ENCODE measurements around the gene TRIP10.

DNA sequence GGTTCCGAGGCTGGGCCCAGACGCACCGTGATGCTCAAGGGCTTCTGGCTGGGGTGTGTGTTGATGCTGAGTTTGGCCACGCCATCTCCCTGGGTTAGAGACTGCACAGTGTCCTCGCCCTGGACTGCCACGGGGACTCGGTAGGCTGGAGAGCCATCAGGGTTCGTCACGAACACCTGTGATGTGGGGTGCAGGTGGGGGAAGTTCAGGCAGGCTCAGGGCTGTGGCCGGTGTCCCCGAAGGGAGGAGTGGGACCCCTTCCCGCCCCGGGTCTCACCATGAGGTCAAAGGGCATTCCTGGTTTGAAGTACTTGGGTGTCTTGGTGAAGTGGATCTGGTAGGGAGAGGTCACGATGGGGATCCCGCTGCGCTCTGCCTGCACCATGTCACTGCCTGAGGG, 27.2 kb upstream of the TRIP10 start:
- TF ChIP-seq EZH2 (optimal IDR thresholded peaks at IDR 0.05; ENCODE audit: low read depth, low read length) (no peak), EZH2phosphoT487 (IDR thresholded peaks at IDR 0.05; ENCODE audit: low read length) (no peak)
- TF ChIP-seq, protein P1, sequence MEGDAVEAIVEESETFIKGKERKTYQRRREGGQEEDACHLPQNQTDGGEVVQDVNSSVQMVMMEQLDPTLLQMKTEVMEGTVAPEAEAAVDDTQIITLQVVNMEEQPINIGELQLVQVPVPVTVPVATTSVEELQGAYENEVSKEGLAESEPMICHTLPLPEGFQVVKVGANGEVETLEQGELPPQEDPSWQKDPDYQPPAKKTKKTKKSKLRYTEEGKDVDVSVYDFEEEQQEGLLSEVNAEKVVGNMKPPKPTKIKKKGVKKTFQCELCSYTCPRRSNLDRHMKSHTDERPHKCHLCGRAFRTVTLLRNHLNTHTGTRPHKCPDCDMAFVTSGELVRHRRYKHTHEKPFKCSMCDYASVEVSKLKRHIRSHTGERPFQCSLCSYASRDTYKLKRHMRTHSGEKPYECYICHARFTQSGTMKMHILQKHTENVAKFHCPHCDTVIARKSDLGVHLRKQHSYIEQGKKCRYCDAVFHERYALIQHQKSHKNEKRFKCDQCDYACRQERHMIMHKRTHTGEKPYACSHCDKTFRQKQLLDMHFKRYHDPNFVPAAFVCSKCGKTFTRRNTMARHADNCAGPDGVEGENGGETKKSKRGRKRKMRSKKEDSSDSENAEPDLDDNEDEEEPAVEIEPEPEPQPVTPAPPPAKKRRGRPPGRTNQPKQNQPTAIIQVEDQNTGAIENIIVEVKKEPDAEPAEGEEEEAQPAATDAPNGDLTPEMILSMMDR (IDR thresholded peaks at IDR 0.05; ENCODE audit: low read length), result no peak

Data from MM.1S (cell line).